H1 (cell line): Measurements from ENCODE around the gene ZNF660. TPM values are rescaled to one million over a fixed set of nuclear protein-coding genes. Genes with fewer than 3 reads are reported as not detected.
A peak's percentile ranks its signal among the peaks of the same experiment; 100 is the strongest.

Experiments
- BRCA1 ChIP-seq: IDR thresholded peaks from 2 replicates; pipeline ENCODE4 v1.6.1; 2012; ENCODE audit warnings: low read depth, low read length, improper control_type of control experiment
- CHD7 ChIP-seq: fragments of 300-600 bp; sonication (generic); IDR thresholded peaks from 2 replicates; pipeline ENCODE4 v1.7.1; 2012; ENCODE audit warnings: low read length, moderate library complexity, mild to moderate bottlenecking, inconsistent platforms; ENCODE audit not compliant: insufficient replicate concordance
- CTCF ChIP-seq, 3 experiments: IDR thresholded peaks; 1 replicate in 2 of 3; 2 replicates in 1 of 3; pipeline versions ENCODE4 v1.5.1 to v1.6.1; 2011; ENCODE audit warnings: low read length in 3 of 3, mild to moderate bottlenecking in 3 of 3, inconsistent platforms in 2 of 3, low read depth in 1 of 3, moderate library complexity in 1 of 3; ENCODE audit not compliant: insufficient read depth in 1 of 3; ENCODE audit errors: control extremely low read depth in 1 of 3
- MAFK ChIP-seq: IDR thresholded peaks from 2 replicates; pipeline ENCODE4 v1.6.1; 2012; ENCODE audit warnings: low read depth, mild to moderate bottlenecking, improper control_type of control experiment, low read length
- RFX5 ChIP-seq: IDR thresholded peaks from 2 replicates; pipeline ENCODE4 v1.6.1; 2011; ENCODE audit warnings: low read depth, low read length, improper control_type of control experiment, borderline replicate concordance
- polyA plus RNA-seq, 7 experiments: library from polyadenylated mRNA; depleted of rRNA in 3 of 7; stranded (reverse) in 5 of 7; unstranded in 2 of 7; fragments of >200 nt in 5 of 7; fragments of 200-250 nt in 2 of 7; gene quantifications; 1 replicate in 5 of 7; 2 replicates in 1 of 7; 4 replicates in 1 of 7; pipeline versions ENCODE4 v1.2.1 to v1.2.3, GENCODE V29; 2011 to 2013; ENCODE audit warnings: missing spikeins in 2 of 7, mixed read lengths in 2 of 7
- total RNA-seq: library from RNA; stranded (reverse); fragmentation: NEBNext Ultra II Directional; extraction: Animal tissue kit (Norgen Biotek cat#: 25700); gene quantifications from 2 replicates; pipeline ENCODE4 v1.2.1, GENCODE V29; 2021
- TF ChIP-seq, protein P1 (sequence below): IDR thresholded peaks from 2 replicates; pipeline ENCODE4 v1.6.1; 2011; ENCODE audit warnings: low read depth, mild to moderate bottlenecking, low read length; ENCODE audit not compliant: insufficient read depth

Gene ZNF660
- total and polyA plus RNA-seq, 2 of the 8 experiments (the other 6 are each of a cell fraction or from before 2014, with no cell fraction given) = 3.1 to 13.0 TPM

DNA sequence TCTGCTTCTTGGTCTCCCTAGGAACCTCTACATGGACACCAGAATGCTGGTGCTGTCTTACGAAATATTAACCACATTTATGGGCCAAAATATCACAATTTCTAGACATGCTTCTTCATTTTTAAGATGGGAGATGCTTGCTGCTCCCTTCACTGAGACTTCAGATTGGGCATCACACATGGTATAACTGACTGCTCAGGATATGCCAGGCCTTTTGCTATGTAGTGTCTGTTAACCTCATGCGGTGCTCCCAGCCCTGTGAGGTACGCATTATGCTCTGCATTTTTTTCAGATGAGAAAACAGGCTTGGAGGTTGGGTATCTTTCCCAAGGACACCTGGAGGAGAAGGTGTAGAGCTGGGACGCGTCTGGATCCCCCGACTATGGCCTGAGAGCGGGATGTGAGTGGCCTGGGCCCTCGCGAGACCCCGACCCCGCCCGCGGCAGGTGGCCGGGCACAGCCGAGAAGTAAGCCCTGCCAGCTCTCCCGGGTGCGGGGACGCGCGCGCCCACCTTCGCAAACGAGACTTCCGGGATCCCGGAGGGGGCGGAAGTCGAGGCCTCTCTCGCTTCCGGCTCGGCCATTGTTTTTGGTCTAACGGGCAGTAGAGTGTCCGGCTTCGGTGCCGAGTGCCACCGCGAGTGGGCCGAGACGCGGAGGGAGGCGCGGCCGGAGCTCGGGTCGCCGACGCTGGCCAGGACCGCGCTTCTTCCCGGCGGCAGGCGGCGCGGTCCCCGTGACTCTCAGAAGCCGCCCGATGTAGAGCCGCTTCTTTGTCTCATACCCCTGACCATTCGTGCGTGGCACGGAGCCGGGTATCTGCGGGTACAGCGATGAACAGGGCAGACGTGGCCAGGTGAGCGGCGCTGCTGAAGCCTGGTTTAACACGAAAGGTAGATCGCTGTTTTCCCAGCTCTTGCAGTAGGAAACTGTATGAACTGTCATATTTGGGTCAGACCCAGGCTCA lies 29.9 kb upstream of the ZNF660 start, which contains the start of gene ZKSCAN7 (continued):
- TF ChIP-seq CHD7 (no peak), BRCA1 (peak; percentile 83), RFX5 (no peak), MAFK (no peak), CTCF (IDR thresholded peaks at IDR 0.05; ENCODE audit: control extremely low read depth in 1 of 3, insufficient read depth in 1 of 3, low read depth in 1 of 3, low read length in 3 of 3) (no peak)
- TF ChIP-seq, protein P1, sequence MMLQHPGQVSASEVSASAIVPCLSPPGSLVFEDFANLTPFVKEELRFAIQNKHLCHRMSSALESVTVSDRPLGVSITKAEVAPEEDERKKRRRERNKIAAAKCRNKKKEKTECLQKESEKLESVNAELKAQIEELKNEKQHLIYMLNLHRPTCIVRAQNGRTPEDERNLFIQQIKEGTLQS = no peak
